SW480 (cell line): ENCODE results near the gene DCAF11.

Experiments
- DNase-seq: peaks from one replicate; pipeline ENCODE4 v3.0.0-alpha.2; 2016; ENCODE audit warnings: low spot score

The DCAF11 gene

DNA sequence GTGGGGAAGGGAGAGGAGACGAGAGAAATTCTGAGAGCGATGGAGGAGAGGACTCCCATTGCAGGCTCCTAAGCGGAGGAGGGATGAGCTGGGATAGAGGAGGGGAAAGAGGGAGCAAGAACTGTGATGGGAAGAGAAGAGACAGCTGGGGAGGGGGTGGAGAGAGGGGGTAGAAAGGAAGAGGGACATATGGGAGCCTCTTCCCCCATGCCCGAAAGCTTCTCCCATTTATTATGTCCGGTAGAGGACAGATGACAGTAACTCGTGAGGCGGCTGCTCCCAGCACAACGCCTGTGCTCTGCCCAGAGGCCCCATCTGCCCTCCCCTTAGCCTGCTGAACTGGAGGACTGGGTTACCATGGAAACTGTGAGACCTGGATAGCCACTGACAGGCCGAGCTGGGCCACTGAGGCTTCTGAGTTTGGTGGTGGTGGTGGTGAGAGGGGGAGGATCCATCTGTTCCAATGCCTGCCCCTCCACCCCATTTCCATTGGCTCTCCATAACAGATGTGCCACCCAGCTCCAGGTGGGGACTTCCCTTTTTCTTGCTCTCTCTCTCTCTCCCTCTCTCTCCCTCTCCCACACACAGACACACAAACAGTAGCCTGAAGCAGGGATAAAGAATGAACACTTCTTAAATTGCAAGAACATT, 35.0 kb upstream of the DCAF11 start:
- no peak for DNase-seq

DNA sequence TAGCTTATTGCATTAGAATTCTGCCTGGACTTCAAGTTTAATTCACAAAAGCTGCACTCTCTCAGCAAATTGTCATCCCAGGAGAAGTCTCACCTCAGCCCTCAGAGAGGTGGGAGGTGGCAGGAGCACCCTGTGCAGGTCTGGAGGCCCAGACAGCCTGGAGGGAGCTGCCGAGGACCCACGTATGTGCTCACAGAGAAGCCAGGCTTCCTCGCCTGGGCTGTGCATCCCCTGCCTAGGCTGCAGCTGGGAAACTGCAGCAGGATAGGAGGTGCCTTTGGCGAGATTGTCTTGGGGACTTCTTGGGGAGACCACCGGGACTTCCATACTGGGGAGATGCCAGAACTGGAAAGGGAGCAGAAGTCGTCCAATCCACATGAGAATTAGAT, 34.4 kb upstream of the DCAF11 start:
- DNase-seq = no peak

DNA sequence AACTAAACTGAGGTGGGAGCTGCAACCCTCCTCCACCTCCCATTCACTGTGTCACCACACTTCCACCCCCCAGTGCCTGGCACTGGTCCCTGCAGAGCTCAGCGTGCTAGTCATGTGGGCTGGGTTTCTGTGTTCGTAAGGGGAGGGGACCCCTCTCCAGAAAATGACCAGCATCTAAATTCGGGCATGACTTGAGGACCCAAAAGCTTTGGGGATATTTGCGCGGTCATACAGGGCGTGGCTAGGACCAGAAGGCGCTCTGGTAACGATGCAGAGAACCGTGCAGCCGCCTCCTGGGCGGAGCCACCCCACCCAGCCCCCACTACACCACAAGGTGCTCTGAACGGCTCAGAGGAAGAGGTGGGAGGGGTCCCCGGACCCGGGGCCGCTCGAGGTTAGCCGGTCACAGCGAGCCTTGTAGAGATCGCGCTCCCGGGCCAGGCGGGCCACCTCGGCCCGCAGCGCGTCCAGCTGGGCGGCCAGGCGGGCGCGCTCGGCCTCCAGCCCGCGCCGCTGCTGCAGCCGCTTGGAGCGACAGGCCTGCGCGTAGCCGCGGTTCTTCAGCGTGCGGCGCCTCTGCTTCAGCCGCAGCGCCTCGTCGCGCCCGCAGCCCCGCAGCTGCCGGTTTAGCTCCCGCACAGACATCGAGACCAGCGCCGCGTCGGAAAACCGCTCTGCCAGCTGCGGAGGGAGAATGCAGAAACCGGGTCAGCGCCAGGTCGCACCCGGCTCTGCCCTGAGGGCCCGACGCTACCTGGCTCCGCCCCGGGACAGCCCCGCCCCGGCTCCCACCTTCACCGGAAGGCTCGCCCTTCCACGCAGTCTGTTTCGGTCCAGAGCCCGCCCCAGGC, 33.5 kb upstream of the DCAF11 start:
- peak; percentile 29 for DNase-seq

GRCh38 chr14:24081739-24082211, 32.8 kb upstream of the DCAF11 start:
- no peak for DNase-seq

DNA sequence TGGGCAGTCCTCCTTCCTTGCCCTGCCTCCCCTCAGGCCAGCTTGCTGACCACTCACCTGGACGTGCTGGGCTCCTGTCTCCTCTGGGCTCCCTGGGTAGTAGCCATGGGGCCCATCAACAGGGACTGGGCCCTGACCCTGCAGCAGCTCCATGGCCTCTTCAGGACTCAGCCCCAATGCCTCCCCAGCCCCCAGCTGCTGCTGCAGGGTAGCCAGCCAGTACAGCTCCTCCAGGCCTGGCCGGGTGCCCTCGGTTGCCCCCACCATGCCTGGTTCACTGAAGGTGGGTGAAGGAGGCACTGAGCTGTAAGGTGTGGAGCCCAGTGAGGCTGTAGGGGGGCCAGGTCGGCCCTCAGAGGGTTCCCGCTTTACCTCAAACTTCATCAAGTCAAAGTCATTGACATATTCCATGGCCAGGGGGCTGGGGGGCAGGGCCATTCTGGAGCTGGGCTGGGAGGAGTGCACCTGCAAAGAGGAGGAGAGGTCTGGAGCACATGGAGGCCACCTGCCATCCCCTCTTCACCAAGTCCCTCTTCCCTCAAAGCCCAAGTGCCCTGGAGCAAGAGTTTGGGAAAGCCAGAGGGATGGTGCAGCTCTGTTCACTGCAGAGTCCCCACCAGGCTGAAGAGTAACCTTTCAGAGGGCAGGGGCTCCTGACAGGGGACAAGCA, 32.0 kb upstream of the DCAF11 start:
- DNase-seq = no peak

DNA sequence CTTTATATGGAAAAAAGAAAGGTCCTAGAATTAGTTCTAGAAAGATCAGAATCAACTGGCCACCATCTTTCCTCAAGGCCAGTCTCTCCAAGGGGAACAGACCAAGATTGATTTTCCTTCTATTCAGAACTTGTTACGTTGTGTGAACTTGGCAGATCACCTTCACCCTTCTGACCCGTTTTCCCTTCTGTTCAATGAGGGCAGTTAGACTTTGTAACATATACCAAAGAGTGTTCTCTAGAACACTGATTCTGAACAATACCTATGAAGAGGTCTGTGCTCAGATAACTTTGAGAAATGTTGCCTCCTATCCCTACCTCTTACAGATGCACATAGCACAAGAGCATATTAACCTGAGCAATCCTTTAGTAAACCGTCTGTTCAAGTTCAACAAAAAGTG, 31.1 kb upstream of the DCAF11 start:
- no peak for DNase-seq

GRCh38 chr14:24084440-24084839, 30.1 kb upstream of the DCAF11 start:
- no peak for DNase-seq

DNA sequence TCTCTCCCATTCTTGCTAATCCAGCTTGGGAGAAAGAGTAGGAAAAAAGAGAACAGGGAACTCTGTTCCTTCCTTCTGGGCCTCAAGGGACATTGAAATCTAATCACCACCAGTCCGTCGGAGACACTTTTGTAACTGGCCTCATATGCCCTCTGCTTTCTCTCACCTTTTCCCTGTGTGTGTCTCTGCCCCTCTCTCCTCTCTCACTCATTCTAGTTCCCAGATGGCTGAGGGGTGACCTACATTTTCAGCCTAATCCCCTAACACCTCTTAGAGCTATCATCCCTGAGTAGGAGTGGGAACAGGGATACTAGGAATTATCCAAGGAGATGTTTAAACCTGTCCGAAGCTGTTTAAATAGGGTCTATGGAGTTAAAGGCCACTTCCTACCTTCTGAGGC, 29.4 kb upstream of the DCAF11 start:
- DNase-seq = no peak

DNA sequence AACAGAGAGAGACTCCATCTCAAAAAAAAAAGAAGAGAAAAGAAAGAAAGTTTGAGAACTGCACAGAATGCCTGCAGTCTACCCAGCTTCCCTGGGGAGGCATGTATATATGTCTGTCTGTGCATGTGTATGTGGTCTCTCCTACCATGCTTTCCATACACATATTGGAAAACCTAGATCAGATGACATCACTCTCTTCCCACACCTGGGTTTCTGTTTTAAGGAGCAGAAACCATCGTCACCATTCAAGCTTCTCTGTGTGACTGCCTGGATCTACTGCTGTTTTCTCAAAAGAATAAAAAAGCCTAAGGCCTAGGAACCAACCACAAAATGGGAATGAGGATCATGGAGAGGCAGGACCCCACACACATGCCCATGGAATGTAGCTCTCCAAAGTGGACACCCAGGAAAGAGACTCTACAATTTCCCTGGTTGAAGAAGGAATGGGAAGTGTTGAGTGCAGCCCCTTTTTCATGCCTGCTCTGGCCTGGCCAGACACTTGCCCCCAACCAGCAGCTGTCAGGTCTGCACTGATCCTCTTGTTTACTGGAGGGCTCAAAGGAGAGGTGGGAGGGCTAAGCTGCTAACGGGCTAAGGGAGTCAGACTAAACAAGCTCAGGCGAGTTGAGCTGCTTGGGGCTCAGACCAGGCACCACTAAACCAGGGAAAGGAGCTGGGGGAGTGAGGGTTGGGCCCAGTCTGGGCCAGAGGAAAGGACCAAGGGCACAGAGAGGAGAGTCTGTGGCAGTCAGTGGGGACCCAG, 28.2 kb upstream of the DCAF11 start:
- no peak for DNase-seq

DNA sequence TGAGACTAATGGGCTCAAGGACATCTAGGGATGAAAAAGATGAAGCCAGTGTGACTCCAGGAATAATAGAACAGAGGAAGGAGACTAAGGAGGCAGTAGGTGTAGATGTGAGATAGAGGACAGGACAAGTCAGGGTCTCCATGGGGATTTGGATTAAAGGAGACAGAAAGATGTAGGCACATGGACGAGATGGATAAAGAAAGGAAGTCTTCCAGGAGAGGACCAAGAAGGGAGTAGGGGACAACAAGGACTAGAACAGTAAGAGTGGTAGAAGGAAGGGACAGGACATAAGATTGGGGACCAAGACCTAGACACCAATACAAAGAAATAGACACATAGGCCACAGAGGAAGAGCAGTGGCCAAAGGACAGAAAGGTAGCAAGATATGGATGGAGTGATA, 27.6 kb upstream of the DCAF11 start:
- no peak for DNase-seq

GRCh38 chr14:24088095-24088494, 26.5 kb upstream of the DCAF11 start:
- DNase-seq = no peak

DNA sequence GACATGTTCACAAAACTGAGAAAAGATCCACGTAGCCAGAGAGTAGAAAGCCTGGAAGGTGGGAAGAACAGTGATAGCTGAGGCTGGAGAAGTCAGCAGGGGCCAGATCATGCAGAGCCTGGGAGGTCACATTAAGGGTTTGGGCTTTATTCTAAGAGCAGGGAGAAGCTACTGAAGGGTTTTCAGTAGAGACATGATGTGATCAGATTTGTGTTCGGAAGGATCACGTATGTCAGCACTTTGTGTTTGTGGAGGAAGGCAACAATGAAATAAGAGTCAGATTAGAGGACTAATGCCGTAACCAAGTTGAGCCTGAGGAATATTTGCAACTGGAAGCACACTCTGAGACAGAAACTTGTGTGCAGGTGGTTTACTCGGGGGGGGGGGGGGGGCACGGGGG, 24.7 kb upstream of the DCAF11 start:
- no peak for DNase-seq

DNA sequence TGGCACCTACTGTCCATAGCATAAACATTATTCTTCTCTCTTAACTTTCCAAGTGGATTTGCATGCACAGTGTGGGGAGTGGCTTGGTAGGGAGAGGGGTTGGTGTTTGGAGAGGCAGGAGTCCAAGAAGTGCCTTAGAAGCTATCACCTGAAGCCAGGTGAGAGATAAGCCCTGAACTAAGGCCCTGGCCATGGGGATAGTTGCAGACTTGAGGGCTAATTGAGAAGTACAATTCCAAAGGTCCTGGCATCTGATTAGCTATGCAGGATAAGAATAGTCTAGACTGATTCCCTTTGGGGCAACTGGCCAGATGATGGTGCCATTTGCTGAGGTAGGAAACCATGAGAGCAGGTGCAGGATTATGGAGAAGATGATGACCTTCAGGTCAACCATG, 22.5 kb upstream of the DCAF11 start:
- DNase-seq = no peak

- DNase-seq = no peak
Measured at GRCh38 chr14:24092505-24093206, 21.9 kb upstream of the DCAF11 start.

GRCh38 chr14:24093207-24093900, 21.2 kb upstream of the DCAF11 start:
- DNase-seq = no peak

- peak; percentile 96 for DNase-seq
Measured at GRCh38 chr14:24093901-24094840, 20.4 kb upstream of the DCAF11 start, which contains the start of gene PCK2. TSS of gene PCK2 (plus strand) at chr14:24094311. CDS start at chr14:24094406, 95 bp downstream.

- no peak for DNase-seq
Measured at GRCh38 chr14:24094841-24095270, 19.7 kb upstream of the DCAF11 start.

GRCh38 chr14:24095271-24096068, 19.1 kb upstream of the DCAF11 start:
- peak; percentile 85 for DNase-seq
